HG03108 (cell line): ENCODE results near the gene SLC41A3.
A peak's percentile ranks its signal among the peaks of the same experiment; 100 is the strongest.
"Not testable (repeated sequence)": the region's sequence is repeated elsewhere in the genome, so short reads cannot be mapped to it uniquely, and the experiment has no call there.

Source experiments
- ATAC-seq: cut with Tn5 transposase; IDR thresholded peaks from one replicate; pipeline ENCODE4 v1.9.1; 2021; ENCODE audit warnings: moderate library complexity; ENCODE audit not compliant: unreplicated experiment

Gene SLC41A3

DNA sequence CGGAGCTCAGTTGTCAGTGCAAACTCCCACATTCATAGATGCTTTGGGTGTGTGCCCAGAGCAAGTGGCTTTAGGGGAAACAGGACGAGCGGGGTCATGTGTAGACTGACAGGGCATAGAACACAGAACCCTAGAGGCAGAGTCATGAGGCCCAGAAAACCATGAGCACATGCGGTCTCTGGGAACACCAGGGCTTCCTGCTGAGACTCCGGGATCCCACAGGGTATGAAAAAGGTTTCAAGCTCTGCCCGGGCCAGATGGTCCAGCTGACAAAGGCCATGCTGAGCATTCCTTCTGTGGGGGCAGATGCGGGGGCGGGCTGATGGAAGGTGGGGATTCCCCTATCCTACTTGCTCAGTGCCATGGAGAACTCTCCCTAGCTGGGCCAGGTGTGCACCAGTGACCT, 70.2 kb downstream of the SLC41A3 start:
- no peak for ATAC-seq

DNA sequence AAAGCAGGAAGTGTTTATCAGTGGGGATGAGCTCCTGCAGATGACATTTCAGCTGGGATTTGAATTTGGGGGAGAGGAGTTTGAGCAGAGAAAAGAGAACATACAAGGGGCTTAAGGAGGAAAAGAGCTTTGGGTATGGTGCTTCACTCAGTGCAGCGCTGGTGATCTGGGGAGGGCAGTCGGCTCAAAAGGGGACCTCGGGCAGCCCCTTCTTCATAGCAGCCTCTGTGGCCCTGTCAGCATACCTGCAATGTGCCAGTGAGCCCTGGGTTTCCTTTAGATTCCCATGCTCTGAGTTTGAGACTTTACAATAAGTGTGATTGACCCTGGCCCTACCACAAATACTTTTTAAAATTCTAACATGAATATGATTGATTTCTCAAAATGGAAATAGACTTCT, 74.7 kb downstream of the SLC41A3 start:
- ATAC-seq, result no peak

DNA sequence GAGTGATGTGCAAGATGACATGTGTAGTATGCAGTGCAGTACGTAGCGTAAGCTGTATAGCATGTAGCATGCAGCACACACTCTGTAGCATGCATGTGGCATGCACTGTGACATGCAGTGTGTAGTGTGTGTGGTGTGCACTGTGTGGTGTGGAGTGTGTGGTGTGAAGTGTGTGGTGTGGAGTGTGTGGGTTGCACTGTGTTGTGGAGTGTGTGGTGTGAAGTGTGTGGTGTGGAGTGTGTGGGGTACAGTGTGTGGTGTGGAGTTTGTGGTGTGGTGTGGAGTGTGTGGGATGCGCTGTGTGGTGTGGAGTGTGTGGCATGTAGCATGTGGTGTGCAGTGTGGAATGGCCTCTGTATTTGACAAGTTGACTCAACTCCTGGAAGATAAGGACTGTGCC, 75.7 kb downstream of the SLC41A3 start:
- no peak for ATAC-seq

DNA sequence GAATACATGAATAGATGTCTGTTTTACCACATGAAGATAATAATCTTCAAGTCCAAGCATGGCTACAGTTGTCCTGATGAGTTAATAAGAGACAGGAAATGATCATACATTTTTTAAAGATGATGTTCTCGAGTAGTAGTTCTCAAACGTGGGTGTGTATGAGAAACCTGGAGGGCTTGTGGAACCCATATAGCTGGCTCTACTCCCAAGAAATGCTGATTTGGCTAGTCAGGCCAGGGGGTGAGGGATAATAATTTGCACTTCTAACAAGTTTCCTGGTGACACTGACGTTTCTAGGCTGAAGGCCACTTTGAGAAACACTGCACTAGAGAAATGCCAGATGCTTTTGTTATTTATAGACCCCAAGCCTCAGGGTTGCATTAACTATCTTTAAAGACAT, 78.0 kb downstream of the SLC41A3 start:
- ATAC-seq, result no peak

DNA sequence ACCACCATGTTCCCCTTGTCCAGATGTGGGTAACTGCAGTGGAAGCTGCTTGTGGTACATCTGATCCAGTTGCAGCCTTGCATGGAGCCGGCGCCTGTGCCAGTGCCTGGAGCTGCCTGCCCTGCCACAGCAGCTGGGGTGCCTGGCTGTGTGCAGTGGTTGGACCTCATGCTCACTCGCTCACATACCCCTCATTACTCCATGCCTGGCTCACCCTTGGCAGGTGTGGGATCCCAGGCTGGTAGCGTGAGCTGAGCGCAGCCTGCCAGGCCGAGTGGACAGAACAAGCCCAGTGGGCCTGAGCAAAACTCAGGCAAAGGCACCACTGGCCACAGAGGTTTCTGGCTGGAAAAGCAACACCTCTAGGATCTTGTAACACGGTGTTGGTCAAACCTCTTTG, 79.2 kb downstream of the SLC41A3 start:
- ATAC-seq, result no peak

DNA sequence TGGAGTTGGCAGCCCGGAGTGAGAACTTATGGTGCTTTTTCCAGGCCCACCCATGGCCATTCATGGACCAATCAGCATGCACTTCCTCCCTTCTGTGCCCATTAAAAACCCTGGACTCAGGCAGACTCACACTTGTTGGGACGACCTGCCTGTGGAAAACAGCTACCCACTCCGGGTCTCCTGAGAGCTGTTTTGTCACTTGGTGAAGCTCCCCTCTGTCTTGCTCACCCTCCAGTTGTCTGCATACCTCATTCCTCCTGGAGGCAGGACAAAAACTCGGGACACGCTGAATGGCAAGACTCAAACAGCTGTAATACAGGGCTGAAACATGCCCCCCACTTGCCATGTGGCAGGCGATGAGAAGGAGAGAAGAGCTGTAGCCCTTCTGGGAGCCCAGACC, 79.7 kb downstream of the SLC41A3 start:
- ATAC-seq, result no peak

DNA sequence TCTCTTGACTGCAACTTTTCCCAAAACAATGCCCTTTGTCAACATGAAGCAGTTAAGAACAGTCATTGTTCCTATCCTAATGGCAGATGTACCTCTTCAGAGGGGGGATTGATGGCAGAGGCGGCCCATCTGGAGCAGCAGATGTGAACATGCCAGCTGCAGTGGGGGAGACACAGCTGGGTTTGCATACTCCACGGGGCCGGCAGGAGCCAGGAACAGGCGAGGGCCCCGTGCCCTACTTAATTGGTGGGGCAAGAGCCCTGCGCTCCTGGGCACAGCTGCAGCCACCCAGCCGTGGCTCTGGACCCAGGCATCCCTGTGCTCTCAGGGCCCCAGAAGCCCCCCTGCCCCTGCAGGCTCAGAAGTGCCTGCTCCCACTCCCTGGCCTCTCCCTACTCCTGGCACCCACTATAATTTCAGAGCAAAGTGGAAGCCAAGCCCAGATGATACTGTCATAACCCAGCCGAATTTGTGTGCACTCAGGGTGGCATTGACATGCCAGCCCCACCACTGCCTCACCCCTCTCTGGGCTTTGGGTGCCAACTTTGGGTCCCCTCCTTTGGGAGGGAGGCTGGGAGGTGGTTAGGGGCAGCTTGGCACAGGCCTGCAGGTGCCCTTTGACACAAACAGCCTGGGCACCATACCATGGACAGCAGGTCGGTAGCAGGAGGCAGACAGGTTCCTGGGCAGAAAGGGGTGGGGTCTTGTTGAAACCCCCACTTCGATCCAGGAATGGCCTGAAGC, 80.3 kb downstream of the SLC41A3 start:
- ATAC-seq, result no peak

DNA sequence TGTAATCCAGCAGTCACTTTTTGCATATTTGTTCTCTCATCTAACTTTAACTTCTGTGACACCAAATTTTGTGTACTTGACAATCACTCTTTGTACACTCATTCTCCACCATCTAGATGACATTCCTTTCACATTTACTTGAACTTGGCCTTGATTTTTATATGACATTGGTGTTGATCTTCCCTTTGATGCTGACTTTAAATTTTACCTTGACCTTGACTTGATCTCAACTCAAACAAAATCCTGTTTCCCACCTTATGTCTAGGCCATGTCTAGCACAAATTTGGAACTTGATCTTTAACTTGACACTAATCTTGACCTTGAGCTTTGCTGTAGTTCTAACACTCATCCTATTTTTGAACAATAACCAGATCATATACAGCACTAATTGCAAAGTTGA, 81.7 kb downstream of the SLC41A3 start:
- ATAC-seq, result no peak

DNA sequence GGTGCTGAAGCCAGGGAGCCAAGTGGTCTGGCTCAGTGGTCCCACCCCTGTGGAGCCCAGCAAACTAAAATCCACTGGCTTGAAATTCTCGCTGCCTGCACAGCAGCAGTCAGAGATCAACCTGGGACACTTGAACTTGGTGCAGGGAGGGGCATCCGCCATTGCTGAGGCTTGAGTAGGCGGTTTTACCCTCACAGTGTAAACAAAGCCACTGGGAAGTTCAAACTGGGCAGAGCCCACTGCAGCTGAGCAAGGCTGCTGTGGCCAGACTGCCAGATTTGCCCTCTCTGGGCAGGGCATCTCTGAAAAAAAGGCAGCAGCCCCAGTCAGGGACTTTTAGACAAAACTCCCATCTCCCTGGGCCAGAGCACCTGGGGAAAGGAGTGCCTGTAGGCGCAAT, 87.2 kb downstream of the SLC41A3 start:
- ATAC-seq, result not testable (repeated sequence)

DNA sequence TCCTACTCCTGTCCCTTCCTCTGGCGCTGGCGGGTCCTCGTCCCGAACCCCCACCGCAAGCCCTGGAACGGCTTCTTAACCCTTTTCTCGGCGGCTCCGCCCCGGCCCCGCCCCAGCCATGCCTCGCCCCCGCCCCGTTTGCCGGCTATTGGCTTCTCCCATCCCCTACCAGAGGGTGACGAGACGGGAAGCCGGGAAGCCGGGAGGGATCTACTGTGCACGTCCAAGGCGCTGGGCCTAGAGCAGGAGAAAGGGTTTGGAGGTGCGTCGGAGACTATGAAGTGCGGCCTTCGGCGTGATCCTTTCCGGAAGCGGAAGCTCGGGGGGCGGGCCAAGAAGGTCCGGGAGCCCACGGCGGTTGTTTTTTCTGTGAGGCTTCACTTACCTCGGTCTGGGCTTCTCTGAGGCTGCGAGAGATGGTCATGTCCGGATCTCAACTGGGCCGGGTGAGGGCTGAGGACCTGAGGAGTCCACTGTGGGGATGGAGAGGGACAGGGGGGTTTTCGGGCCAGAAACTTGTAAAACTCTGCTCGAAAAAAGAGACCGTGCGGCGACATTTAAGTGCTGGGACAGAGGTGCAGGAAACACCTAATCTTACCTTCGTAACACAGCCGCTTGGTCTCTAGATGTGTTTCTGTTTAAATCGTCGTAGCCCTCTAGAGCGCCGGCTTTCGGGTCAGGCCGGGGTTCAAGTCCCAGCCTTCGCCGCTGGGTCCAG, 93.5 kb downstream of the SLC41A3 start:
- peak; percentile 85 for ATAC-seq

DNA sequence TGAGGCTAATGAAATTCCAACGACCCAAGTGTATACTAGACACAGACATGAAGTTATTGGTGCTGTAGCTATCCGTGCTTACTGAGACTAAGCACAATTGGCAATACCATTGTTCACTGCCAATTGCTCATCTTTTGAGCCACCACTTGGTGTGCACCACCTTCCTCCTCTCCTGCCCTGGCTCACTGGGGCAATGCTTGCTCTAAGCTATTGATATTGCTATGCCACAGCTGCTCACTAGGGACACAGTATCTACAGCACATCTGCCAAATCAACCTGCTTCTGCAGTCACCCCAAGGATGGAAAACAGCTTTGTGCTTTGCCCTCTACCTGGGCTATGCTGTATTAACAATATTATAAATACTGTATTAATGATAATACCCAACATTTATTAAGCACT, 99.0 kb downstream of the SLC41A3 start:
- ATAC-seq, result not testable (repeated sequence)

DNA sequence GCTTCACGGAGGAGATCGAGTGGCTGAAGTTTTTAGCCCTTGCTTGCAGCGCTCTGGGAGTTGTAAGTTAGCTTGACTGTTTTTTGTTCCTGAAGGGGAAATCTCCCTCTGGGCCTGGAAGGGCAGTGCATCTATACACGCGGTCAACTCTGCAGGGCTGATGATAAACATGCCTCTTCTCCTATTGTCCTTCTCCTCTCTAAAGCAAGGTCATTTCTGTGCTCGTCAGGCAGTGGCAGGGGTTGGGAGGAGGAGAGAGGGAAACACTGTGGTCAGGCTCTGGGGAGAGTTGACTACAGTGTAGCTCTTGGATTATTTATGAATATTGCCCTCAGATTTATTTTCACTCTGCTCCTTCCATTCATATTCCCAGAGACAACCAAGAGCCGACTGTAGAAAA, 106.8 kb downstream of the SLC41A3 start:
- ATAC-seq, result not testable (repeated sequence)

DNA sequence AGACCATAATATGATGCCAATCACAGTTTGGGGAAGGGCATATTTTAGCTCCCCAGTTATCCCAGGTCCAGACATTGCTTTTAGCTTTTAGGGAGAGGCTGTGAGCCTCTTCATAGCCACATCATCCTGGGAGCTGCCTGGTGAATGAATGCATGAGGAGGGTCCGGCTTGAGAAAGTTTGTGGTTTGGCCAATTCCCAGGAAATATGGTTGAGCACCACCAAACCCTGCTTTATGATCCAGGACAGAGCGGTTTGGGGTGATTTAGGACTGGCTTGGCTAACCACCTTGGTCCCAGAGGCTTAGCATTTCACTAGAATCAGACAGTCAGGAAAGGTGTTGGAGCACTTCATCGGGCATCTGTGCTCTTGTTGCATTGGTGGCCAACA, 107.9 kb downstream of the SLC41A3 start:
- ATAC-seq, result not testable (repeated sequence)

DNA sequence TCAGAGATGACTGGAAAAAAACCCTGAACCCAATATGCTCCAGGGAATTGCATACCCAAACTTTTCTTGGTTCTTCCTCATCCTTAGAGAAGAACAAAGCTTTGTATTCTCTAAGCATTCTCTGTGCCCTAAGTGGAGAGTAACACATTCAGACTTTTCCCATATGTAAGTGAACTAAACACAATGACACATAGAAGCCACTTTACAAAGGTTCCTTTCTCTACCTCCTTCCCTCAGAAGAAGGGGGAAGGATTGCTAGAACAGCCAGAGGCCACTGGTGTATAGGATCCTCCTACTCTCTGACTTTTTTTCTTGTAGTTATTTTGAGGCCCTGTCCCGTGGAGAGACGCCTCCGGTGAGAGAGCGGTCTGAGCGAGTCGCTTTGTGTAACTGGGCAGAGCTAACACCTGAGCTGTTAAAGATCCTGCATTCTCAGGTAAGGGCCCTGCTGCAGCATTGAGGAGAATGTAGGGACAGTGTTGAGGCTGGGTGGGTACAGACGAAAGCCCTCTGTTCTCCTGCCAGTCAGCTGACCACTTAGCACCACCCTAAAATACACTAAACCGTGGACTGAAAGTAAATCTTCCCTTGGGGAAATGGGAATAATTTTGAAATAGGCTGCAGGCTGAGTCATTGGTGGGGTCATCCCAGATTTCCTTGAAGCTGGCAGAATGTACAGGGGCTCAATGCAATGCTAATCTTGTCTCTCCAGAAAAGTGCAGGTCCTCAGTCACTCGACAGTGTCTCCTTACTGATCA, 108.5 kb downstream of the SLC41A3 start:
- not testable (repeated sequence) for ATAC-seq

DNA sequence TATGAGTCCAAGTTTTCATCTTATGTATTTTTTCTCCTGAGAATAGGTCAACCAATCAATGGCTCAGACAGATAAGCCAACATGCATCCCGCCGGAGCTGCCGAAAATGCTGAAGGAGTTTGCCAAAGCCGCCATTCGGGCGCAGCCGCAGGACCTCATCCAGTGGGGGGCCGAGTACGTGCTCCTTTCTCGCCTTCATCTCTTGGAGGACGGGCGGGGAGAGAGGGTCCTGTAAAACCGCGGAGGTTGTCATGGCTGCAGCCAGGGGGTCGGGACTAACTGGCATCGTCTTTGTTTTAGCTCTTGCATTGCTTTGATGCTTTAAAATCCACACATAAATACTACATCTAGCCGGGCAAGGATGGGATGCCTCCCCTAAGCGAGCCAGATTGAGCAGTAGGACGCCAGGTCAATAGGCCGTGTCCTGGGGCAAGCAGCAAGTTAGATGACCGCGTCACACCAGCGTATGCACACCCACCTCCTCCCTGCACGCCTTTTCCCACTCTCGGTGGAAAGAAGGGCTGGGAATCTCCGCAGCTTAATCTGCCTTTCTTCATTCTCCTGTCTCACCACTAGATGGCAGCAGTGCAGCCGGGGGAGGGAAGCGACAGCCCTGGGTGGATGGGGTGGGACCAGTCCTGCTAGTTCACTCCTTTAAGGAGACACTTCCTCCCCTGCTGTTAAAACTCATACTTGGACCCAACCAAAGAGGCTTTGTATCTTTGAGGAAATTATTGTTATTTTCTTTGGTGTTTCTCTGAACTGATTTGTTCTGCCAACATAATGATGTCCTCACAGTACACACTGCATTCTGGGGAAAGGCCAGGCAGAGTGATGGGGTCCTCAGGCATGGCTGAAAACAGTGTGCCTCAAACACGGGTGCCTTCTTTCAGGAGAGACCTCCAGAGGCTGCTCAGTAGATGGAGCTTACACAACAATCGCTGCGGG, 111.7 kb downstream of the SLC41A3 start:
- not testable (repeated sequence) for ATAC-seq

DNA sequence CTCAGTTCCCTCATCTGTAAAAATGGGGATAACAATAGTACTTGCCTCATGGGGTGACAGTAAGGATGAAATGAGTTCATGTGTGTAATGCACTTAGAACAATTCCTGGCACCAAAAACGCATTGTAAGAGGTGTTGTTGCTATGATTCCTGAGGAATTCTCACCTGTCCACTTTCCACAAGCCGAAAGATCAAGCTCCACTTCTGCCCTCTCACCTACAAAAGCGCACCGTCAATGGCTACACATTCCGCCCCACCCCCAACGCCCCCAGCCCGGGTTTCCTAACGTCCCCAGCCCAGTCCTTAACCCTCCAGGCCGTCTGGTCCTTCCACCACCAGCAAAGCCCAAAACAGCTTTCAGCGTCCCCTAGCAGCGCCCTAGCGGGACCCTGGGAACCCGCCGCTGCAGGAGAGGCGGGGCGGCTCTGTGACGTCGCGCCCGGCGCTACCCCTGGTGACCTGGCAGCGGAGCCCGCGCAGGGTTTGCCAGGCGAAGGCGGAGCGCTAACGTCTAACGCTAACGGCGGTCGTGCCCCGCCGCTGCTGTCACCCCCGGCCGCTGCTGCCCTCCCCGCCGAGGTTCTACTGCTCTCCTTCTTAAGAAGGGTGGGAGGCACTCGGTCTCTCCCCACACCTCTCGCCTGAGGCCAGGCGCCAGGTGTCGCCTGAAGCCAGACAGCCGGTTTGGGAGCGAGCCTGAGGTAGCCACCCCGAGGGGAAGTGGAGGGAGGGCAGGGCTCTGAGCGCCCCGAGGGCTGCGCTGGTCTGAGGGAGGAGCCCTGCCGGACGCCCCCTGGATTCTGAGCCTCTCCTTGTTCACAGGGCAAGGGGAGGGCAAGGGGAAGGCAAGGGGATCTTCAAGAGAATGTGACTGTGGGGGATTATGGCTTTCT, 115.0 kb downstream of the SLC41A3 start, which contains the start of gene ROPN1B:
TSS of gene ROPN1B (plus strand) at position 478 of the 892 bp plus-strand sequence. CDS start 2,877 bp downstream, outside the sequence.
- not testable (repeated sequence) for ATAC-seq

DNA sequence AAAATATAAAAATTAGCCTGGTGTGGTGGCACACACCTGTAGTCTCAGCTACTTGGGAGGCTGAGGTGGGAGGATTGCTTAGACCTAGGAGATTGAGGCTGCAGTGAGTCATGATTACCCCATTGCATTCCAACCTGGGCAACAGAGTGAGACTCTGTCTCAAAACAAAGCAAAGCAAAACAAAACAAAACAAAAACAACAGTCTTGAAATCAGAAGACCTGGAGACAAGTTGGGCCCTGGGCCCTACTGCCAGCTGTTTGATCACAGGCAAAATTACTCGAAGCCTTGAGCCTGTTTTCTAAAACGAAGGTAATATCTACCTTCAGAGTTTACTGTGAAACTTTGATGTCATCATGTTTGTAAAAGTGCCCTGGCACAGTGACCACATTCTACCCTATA, 115.8 kb downstream of the SLC41A3 start:
- not testable (repeated sequence) for ATAC-seq

DNA sequence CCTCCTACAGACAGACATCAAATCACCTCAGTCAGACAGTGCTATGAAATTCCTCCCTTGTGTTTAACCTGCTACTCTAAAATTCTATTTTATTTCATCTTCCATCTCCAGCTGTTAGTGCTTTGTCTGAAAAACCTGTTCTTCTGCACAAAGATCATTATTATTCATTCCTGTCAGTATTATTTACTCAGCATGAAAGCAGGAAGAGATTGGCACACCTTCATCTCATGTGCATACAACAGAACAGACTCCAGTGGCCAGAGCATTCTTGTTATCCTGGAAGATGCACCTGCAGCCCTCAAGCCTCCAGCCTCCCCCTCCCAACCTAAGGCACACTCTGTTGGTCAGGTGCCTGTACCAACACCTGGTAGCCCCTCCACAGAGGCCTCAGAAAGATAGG, 116.8 kb downstream of the SLC41A3 start:
- no peak for ATAC-seq

DNA sequence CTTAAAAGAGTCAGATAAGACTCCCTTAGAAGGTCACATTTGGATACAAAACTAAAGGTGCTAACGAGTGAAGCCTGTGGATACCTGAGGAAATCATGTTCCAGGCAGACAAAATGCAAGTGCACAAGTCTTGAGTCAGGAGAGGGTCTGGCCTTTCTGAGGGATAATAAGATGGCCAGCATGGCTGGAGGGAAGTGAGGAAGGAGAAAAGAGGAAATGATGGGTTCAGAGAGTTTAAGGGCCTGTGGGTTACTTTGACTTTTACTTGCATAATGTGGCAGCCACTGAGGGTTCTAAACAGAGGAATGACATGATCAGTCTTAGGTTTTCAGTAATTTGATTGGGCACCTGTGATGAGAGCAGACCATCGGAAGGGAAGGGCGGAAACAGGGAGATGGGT, 118.4 kb downstream of the SLC41A3 start:
- no peak for ATAC-seq
